ENCODE measurements around the gene RAPSN.

- TF ChIP-seq, protein P1, sequence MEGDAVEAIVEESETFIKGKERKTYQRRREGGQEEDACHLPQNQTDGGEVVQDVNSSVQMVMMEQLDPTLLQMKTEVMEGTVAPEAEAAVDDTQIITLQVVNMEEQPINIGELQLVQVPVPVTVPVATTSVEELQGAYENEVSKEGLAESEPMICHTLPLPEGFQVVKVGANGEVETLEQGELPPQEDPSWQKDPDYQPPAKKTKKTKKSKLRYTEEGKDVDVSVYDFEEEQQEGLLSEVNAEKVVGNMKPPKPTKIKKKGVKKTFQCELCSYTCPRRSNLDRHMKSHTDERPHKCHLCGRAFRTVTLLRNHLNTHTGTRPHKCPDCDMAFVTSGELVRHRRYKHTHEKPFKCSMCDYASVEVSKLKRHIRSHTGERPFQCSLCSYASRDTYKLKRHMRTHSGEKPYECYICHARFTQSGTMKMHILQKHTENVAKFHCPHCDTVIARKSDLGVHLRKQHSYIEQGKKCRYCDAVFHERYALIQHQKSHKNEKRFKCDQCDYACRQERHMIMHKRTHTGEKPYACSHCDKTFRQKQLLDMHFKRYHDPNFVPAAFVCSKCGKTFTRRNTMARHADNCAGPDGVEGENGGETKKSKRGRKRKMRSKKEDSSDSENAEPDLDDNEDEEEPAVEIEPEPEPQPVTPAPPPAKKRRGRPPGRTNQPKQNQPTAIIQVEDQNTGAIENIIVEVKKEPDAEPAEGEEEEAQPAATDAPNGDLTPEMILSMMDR (conservative IDR thresholded peaks at IDR 0.05; ENCODE audit: low read depth in 2 of 2) = no peak
- TF ChIP-seq POLR2AphosphoS5 (IDR thresholded peaks at IDR 0.05; ENCODE audit: low read depth) (no peak), EZH2 (IDR thresholded peaks at IDR 0.05; ENCODE audit: low read depth, unreplicated experiment) (no peak), REST (IDR thresholded peaks at IDR 0.05; ENCODE audit: unreplicated experiment) (no peak), JUNB (IDR thresholded peaks at IDR 0.05; ENCODE audit: unreplicated experiment) (no peak), EZH2phosphoT487 (IDR thresholded peaks at IDR 0.05; ENCODE audit: unreplicated experiment) (no peak)
- TF ChIP-seq, protein P2, sequence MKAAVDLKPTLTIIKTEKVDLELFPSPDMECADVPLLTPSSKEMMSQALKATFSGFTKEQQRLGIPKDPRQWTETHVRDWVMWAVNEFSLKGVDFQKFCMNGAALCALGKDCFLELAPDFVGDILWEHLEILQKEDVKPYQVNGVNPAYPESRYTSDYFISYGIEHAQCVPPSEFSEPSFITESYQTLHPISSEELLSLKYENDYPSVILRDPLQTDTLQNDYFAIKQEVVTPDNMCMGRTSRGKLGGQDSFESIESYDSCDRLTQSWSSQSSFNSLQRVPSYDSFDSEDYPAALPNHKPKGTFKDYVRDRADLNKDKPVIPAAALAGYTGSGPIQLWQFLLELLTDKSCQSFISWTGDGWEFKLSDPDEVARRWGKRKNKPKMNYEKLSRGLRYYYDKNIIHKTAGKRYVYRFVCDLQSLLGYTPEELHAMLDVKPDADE (IDR thresholded peaks at IDR 0.05) = no peak
Observed at GRCh38 chr11:47409440-47410369, 39.2 kb downstream of the RAPSN start.
